Activated naive CD4-positive, alpha-beta T cell treated with anti-CD3 and anti-CD28 coated beads, Interleukin-2, amount 10 ng/mL, durations not matched to agents 7 days and 5 days (primary cell): ENCODE measurements around the gene CMSS1.

Experiments
- CTCF ChIA-PET: fragments of 350-600 bp; sonication (Branson Sonifier 250); formaldehyde crosslinking; loops from one replicate; lab custom pipeline; 2021; ENCODE audit warnings: antibody characterized with exemption; lab: Charles Lee
- DNase-seq: peaks from one replicate; pipeline ENCODE4 v3.0.0-alpha.2; 2020
- H3K27ac Mint-ChIP-seq: one replicate; pipeline ENCODE4 v1.8.0; 2021; ENCODE audit warnings: mild to moderate bottlenecking, moderate library complexity, mixed read lengths
- H3K27me3 Mint-ChIP-seq: one replicate; pipeline ENCODE4 v1.8.0; 2021; ENCODE audit warnings: mild to moderate bottlenecking, mixed read lengths
- H3K36me3 Mint-ChIP-seq: one replicate; pipeline ENCODE4 v1.8.0; 2021; ENCODE audit warnings: mixed read lengths
- H3K4me1 Mint-ChIP-seq: one replicate; pipeline ENCODE4 v1.8.0; 2021; ENCODE audit warnings: mixed read lengths
- H3K4me3 Mint-ChIP-seq: one replicate; pipeline ENCODE4 v1.8.0; 2021; ENCODE audit warnings: mild to moderate bottlenecking, moderate library complexity, mixed read lengths
- H3K9me3 Mint-ChIP-seq: one replicate; pipeline ENCODE4 v1.8.0; 2021; ENCODE audit warnings: mixed read lengths

CMSS1 gene

DNA sequence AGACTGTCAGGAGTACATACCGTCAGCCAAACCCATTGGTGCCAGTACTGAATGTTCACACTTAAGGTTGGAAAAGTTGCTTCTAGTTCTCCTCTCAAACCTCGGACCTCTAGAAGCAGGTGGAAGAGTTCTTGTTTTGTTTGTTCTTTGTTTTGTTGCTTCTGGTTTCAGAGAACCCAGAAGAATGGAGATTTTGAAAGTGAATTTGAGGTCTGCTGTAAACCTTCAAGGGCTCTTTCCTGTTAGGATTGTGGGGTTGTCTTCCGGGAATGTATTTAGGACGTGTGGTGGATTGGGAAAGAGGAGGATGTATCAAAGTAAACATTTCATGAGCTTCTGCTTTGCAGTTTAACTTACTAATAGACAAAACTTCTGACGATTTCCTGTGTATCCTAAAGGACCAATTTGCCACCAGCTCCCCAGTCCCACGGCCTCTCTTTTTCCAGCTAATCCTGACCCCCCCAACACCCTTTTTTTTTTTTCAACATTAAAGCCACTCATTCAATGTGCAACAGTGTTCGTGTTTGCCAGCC, 246.3 kb downstream of the CMSS1 start:
- Mint-ChIP-seq H3K36me3 (peaks cover 3% of the 10 kb centered on the region), H3K27me3 (no peaks in the 10 kb centered on the region), H3K27ac (no peak overlapping the region), H3K4me3 (no peak overlapping the region), H3K4me1 (peaks cover 23% of the 10 kb centered on the region), H3K9me3 (no peaks in the 10 kb centered on the region)
- CTCF ChIA-PET, result interaction anchor here (0.6 to 2.4 kb wide), 6 partner anchors 9 to 436 kb away, joined by 3 to 7 read pairs (median 3); no protein-coding TSS in a partner anchor
- no peak for DNase-seq

DNA sequence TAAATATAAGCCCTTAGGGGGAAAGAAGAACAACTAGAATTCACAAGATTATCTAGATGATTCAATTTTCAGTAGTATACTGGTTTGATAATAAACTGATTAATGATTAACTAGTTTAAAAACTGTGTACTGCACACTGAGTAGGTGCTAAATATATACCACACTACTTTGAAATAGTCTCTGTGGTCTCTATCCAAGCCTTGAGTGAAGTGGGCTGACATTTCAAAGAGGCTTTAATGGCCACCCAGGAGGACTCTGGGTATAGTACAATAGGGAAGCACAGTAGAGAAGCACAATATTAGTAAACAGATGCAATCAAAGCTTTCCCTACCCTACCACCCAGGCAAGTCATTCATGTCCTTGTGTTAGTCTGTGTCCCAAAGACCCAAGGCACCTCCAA, 249.9 kb downstream of the CMSS1 start:
- CTCF ChIA-PET, result interaction anchor here (0.6 to 3.2 kb wide), 7 partner anchors 8 to 224 kb away, joined by 3 to 84 read pairs (median 11); partner anchors contain the start of gene TBC1D23
- no peak overlapping the region for H3K27ac Mint-ChIP-seq
- peaks cover 19% of the 10 kb centered on the region for H3K9me3 Mint-ChIP-seq
- DNase-seq, result no peak
- H3K36me3 Mint-ChIP-seq, result peaks cover 26% of the 10 kb centered on the region
- H3K27me3 Mint-ChIP-seq, result no peaks in the 10 kb centered on the region
- no peak overlapping the region for H3K4me3 Mint-ChIP-seq
- peaks cover 47% of the 10 kb centered on the region for H3K4me1 Mint-ChIP-seq

- Mint-ChIP-seq H3K9me3 (peaks cover 20% of the 10 kb centered on the region), H3K4me1 (peaks cover 58% of the 10 kb centered on the region), H3K27ac (peak overlapping the region; percentile 13), H3K4me3 (no peak overlapping the region), H3K36me3 (peaks cover 27% of the 10 kb centered on the region), H3K27me3 (no peaks in the 10 kb centered on the region)
- CTCF ChIA-PET, result interaction anchor here (0.6 to 3.2 kb wide), 29 partner anchors 9 to 522 kb away, joined by 3 to 84 read pairs (median 4); partner anchors contain the start of genes LNP1, TBC1D23 and TOMM70
- peak; percentile 91 for DNase-seq
These were observed 251.2 kb downstream of the CMSS1 start for GRCh38 chr3:100068826-100069225.

DNA sequence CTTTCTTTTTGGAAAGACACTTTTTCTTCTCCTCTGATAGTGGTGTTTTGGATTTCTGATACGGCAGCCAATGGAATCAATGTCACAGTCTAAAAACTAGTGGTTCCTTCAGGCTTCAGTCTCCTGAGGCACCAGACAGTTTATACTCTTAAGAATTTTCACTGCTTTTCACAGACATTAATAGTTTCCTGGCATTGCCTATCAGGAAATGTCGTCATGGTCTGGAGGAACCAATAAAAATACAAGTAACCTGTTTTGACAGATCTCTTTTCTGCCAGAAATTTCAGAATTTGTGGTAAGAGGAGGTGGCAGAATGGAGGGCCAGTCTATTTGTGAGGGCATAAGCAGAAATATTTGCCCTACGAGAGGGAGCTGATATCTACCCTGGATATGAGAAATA, 251.8 kb downstream of the CMSS1 start:
- Mint-ChIP-seq H3K27me3 (no peaks in the 10 kb centered on the region), H3K4me1 (peaks cover 57% of the 10 kb centered on the region), H3K36me3 (peaks cover 31% of the 10 kb centered on the region), H3K4me3 (no peak overlapping the region), H3K9me3 (peaks cover 20% of the 10 kb centered on the region), H3K27ac (no peak overlapping the region)
- DNase-seq, result no peak
- CTCF ChIA-PET, result interaction anchor here (0.6 to 3.2 kb wide), 23 partner anchors 8 to 238 kb away, joined by 3 to 84 read pairs (median 5); partner anchors contain the start of gene TBC1D23

- CTCF ChIA-PET, result interaction anchor here (1.4 to 3.5 kb wide), 5 partner anchors 8 to 183 kb away, joined by 3 to 29 read pairs (median 5); no protein-coding TSS in a partner anchor
- Mint-ChIP-seq H3K27ac (peak overlapping the region; percentile 88), H3K4me1 (peaks cover 85% of the 10 kb centered on the region), H3K27me3 (no peaks in the 10 kb centered on the region), H3K4me3 (peak overlapping the region; percentile 32), H3K9me3 (peaks cover 20% of the 10 kb centered on the region), H3K36me3 (peaks cover 37% of the 10 kb centered on the region)
- DNase-seq, result peak; percentile 32
These were observed 254.8 kb downstream of the CMSS1 start for GRCh38 chr3:100072326-100073048.

DNA sequence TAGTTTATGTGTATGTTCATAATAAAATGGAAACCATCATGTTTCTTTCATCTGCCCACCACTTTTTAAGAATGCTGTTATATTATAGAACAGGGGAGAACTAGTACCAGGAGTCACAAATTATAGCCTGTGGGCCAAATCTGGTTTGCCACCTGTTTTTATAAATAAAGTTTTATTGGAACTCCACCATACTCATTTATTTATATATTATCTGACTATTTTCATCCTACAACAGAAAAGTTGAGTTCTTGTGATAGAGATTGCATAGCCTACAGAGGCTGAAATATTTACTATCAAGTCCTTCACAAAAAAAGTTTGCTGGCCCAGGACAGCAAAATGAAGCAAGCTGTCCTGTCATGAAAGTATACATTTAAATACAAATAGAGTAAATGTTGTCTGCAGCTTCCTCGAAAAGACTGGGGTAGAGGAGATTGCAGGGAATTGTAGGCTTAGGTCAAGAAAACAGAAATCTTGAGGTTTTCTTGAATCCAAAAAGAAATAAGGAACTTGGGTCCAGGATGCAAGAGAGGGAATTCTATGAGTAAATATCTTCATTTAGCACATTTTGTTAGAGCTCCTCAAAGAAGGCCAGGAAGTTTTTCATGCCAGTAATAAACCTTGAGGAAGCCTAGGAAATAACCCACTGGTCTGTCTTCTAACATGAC, 255.5 kb downstream of the CMSS1 start:
- Mint-ChIP-seq H3K9me3 (peaks cover 20% of the 10 kb centered on the region), H3K36me3 (peaks cover 37% of the 10 kb centered on the region), H3K27me3 (no peaks in the 10 kb centered on the region), H3K4me3 (peak overlapping the region; percentile 47), H3K27ac (peak overlapping the region; percentile 88), H3K4me1 (peaks cover 85% of the 10 kb centered on the region)
- CTCF ChIA-PET, result interaction anchor here (0.6 to 3.5 kb wide), 6 partner anchors 9 to 182 kb away, joined by 3 to 29 read pairs (median 4); no protein-coding TSS in a partner anchor
- DNase-seq, result no peak

DNA sequence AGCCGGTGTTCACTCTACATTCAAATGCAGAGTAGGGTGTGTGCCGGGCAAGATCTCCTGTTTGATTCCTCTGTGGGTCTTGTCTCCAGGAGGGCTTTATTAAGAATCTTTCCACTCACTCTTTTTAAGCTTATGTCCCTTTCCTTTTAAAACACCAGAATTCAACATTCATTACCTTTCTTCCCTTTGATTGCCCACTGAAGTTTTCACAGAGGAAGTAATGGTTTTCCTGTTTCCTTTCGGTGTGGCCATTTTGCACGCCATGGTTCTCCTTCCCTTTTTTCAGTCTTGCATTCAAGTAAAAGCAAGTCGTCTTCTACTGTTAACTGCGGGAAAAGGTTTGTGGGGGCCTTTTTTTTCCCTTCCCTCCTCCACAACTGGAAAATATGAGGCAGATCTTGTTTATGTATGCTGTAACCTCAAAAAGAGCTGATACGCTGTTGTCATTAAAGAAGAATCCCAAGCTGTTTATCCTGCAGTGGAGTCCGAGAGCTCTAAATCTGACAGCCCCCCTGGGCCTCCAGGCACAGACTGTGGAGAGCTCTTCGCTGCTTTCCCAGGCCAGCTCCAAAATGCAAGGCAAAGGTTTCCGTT, 256.1 kb downstream of the CMSS1 start:
- Mint-ChIP-seq H3K27me3 (no peaks in the 10 kb centered on the region), H3K36me3 (peaks cover 38% of the 10 kb centered on the region), H3K4me3 (peak overlapping the region; percentile 47), H3K9me3 (peaks cover 20% of the 10 kb centered on the region), H3K4me1 (peaks cover 83% of the 10 kb centered on the region), H3K27ac (peak overlapping the region; percentile 88)
- DNase-seq, result peak; percentile 41
- CTCF ChIA-PET, result interaction anchor here (0.6 to 3.5 kb wide), 7 partner anchors 9 to 262 kb away, joined by 3 to 29 read pairs (median 3); no protein-coding TSS in a partner anchor

GRCh38 chr3:100075196-100075595, 257.5 kb downstream of the CMSS1 start:
- no peak for DNase-seq
- CTCF ChIA-PET, result interaction anchor here (0.9 to 2.2 kb wide), 5 partner anchors 9 to 179 kb away, joined by 3 to 13 read pairs (median 5); no protein-coding TSS in a partner anchor
- H3K36me3 Mint-ChIP-seq, result peaks cover 34% of the 10 kb centered on the region
- H3K27ac Mint-ChIP-seq, result peak overlapping the region; percentile 85
- no peaks in the 10 kb centered on the region for H3K27me3 Mint-ChIP-seq
- no peak overlapping the region for H3K4me3 Mint-ChIP-seq
- H3K9me3 Mint-ChIP-seq, result peaks cover 18% of the 10 kb centered on the region
- peaks cover 69% of the 10 kb centered on the region for H3K4me1 Mint-ChIP-seq

- CTCF ChIA-PET, result interaction anchor here (0.7 to 1.9 kb wide), 7 partner anchors 8 to 185 kb away, joined by 3 to 13 read pairs (median 3); partner anchors contain the start of gene TBC1D23
- H3K36me3 Mint-ChIP-seq, result peaks cover 38% of the 10 kb centered on the region
- peaks cover 17% of the 10 kb centered on the region for H3K9me3 Mint-ChIP-seq
- DNase-seq, result peak; percentile 27
- peaks cover 61% of the 10 kb centered on the region for H3K4me1 Mint-ChIP-seq
- H3K27ac Mint-ChIP-seq, result peak overlapping the region; percentile 85
- no peaks in the 10 kb centered on the region for H3K27me3 Mint-ChIP-seq
- H3K4me3 Mint-ChIP-seq, result peak overlapping the region; percentile 19
These were observed 258.4 kb downstream of the CMSS1 start for GRCh38 chr3:100075851-100076730.

DNA sequence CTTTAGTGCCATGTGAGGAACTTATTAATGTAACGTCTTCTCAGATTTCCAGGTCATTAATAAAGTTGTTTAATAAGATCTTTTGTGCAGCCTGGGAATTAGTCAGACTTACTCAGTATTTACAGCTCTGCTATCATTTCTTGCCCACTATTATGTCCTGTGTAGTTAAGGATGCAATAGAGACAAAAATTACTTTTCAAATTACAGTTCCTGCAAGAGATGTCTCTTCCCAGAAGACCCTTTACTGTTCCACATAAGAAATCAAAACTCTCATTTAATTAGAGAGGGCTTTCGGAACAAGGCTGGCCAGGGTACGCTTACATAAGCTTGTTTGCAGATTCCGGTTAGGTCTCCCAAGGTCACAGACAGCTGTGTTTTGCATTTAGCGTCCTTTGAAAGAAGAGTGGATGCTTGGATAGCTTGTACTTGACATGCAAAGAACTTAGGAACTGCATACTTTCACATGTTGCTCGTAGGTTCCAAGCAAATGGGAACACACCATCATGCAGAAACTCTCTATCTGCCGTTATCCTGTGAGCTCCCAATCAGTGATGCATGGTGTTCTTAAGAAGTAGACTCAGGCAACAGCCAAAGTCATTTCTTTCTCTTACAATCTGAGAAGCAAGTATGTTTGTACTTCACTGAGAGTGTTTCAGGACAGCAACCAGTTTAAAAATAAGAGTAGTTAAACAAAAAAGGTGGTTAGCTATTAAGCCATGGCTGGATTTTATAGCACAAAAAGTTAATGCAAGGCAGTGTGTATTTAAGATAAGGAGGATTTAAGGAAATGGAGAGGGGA, 259.3 kb downstream of the CMSS1 start:
- peaks cover 10% of the 10 kb centered on the region for H3K9me3 Mint-ChIP-seq
- DNase-seq, result no peak
- H3K27me3 Mint-ChIP-seq, result no peaks in the 10 kb centered on the region
- CTCF ChIA-PET, result interaction anchor here (1.0 to 1.9 kb wide), 4 partner anchors 8 to 184 kb away, joined by 3 to 8 read pairs (median 4); partner anchors contain the start of gene TBC1D23
- H3K36me3 Mint-ChIP-seq, result peaks cover 34% of the 10 kb centered on the region
- peak overlapping the region; percentile 85 for H3K27ac Mint-ChIP-seq
- H3K4me1 Mint-ChIP-seq, result peaks cover 54% of the 10 kb centered on the region
- no peak overlapping the region for H3K4me3 Mint-ChIP-seq

DNA sequence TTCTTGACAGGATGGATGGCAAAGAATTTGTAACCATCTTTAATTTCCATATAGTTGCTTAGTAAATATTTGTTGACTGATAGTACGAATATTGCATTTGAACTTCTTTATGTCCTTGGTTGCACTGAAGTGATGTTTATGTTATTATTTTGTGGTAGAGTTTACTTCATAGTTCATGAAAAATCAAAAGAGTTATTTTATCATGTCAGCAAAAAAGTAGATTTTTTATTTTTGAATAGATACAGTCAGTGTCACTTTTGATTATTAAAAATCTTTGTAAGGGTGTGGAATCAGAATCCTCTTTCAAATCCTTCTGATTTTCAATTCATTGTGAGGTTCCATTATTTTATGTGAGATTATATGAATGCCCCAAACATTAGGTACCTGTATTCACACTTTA, 261.7 kb downstream of the CMSS1 start:
- Mint-ChIP-seq H3K36me3 (peaks cover 27% of the 10 kb centered on the region), H3K4me1 (peaks cover 46% of the 10 kb centered on the region), H3K27me3 (no peaks in the 10 kb centered on the region), H3K4me3 (no peak overlapping the region), H3K9me3 (peaks cover 3% of the 10 kb centered on the region), H3K27ac (no peak overlapping the region)
- CTCF ChIA-PET, result interaction anchor here (1.3 kb wide), 1 partner anchor 10 kb away, joined by 5 read pairs; no protein-coding TSS in a partner anchor
- DNase-seq, result no peak

GRCh38 chr3:100080573-100080972, 262.9 kb downstream of the CMSS1 start:
- no peak overlapping the region for H3K4me3 Mint-ChIP-seq
- peaks cover 27% of the 10 kb centered on the region for H3K36me3 Mint-ChIP-seq
- no peak for DNase-seq
- CTCF ChIA-PET, result interaction anchor here (1.3 to 1.5 kb wide), 3 partner anchors 9 to 237 kb away, joined by 3 to 5 read pairs (median 5); no protein-coding TSS in a partner anchor
- H3K27me3 Mint-ChIP-seq, result no peaks in the 10 kb centered on the region
- H3K9me3 Mint-ChIP-seq, result peaks cover 3% of the 10 kb centered on the region
- H3K4me1 Mint-ChIP-seq, result peaks cover 35% of the 10 kb centered on the region
- no peak overlapping the region for H3K27ac Mint-ChIP-seq
